PC-9 (cell line): ENCODE results near the gene ALPK3.

ENCODE experiments used
- EZH2 ChIP-seq: fragments of 200-600 bp; sonication (generic); IDR thresholded peaks from 2 replicates; pipeline ENCODE4 v1.8.0; 2017; ENCODE audit warnings: antibody characterized with exemption, low read depth
- TF ChIP-seq, protein P1 (sequence below): fragments of 200-600 bp; sonication (generic); conservative IDR thresholded peaks from 2 replicates; pipeline ENCODE4 v1.6.1; 2017; ENCODE audit warnings: mixed run types, antibody characterized with exemption, mild to moderate bottlenecking, moderate library complexity

DNA sequence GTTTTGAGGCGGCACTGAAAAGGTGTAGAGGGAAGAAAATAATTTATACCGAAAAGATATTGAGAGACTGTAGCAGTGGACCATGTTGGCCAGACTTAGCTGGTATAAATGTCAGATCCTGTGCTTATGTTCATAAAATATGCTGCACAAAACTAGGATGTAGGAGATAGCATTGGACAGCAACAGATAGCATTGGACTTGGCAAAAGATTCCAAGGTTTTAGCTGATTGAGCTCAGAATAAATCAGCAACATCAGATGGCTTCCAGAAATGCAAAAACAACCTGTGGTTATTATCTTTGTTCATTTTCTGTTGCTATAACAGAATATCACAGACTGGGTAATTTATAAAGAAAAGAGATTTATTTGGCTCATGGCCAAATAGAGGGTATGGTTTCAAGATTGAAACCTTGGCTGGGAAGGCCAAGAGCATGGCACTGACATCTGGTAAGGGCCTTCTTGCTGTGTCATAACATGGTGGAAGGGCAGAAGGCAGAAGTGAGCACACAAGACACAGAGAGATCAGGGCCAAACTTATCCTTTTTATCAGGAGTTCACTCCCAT lies 102.0 kb downstream of the ALPK3 start:
- TF ChIP-seq, protein P1, sequence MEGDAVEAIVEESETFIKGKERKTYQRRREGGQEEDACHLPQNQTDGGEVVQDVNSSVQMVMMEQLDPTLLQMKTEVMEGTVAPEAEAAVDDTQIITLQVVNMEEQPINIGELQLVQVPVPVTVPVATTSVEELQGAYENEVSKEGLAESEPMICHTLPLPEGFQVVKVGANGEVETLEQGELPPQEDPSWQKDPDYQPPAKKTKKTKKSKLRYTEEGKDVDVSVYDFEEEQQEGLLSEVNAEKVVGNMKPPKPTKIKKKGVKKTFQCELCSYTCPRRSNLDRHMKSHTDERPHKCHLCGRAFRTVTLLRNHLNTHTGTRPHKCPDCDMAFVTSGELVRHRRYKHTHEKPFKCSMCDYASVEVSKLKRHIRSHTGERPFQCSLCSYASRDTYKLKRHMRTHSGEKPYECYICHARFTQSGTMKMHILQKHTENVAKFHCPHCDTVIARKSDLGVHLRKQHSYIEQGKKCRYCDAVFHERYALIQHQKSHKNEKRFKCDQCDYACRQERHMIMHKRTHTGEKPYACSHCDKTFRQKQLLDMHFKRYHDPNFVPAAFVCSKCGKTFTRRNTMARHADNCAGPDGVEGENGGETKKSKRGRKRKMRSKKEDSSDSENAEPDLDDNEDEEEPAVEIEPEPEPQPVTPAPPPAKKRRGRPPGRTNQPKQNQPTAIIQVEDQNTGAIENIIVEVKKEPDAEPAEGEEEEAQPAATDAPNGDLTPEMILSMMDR: no peak
- no peak for TF ChIP-seq EZH2
